MCF 10A (cell line): ENCODE data around the gene CXCL12. TPM values are rescaled to one million over a fixed set of nuclear protein-coding genes. Genes with fewer than 3 reads are reported as not detected.

ENCODE experiments used
- BruUV-seq: library from RNA; stranded (reverse); fragments of 400-500 nt; replicated peaks from 2 replicates; lab custom pipeline; 2021; lab: Mats Ljungman, UMichigan
- CTCF ChIA-PET: fragments of 300-600 bp; sonication (Branson Sonifier 250); formaldehyde crosslinking; extraction: SDS; loops from one replicate; lab custom pipeline; 2021; ENCODE audit warnings: antibody characterized with exemption, inconsistent platforms; lab: Yijun Ruan, JAX
- POLR2A ChIA-PET: fragments of 300-600, 350-650 bp; sonication (Branson Sonifier 250); formaldehyde crosslinking; extraction: SDS; loops from one replicate; lab custom pipeline; 2020; ENCODE audit warnings: antibody characterized with exemption, inconsistent platforms; lab: Yijun Ruan, JAX
- DNase-seq: peaks from one replicate; pipeline ENCODE4 v3.0.0-alpha.2; 2018; ENCODE audit not compliant: unreplicated experiment
- H3K27ac Mint-ChIP-seq: one replicate; pipeline ENCODE4 v1.8.0; 2022; ENCODE audit warnings: mild to moderate bottlenecking, low read depth, mixed read lengths; ENCODE audit not compliant: unreplicated experiment
- H3K27me3 Mint-ChIP-seq: one replicate; pipeline ENCODE4 v1.8.0; 2022; ENCODE audit warnings: mixed read lengths; ENCODE audit not compliant: insufficient read depth, unreplicated experiment
- H3K36me3 Mint-ChIP-seq: one replicate; pipeline ENCODE4 v1.8.0; 2022; ENCODE audit warnings: mild to moderate bottlenecking, moderate library complexity, mixed read lengths; ENCODE audit not compliant: insufficient read depth, unreplicated experiment
- H3K4me1 Mint-ChIP-seq: one replicate; pipeline ENCODE4 v1.8.0; 2022; ENCODE audit warnings: mixed read lengths; ENCODE audit not compliant: insufficient read depth, unreplicated experiment
- H3K4me3 Mint-ChIP-seq: one replicate; pipeline ENCODE4 v1.8.0; 2022; ENCODE audit warnings: mild to moderate bottlenecking, moderate library complexity, mixed read lengths; ENCODE audit not compliant: unreplicated experiment
- H3K9me3 Mint-ChIP-seq: one replicate; pipeline ENCODE4 v1.8.0; 2022; ENCODE audit warnings: mixed read lengths; ENCODE audit not compliant: unreplicated experiment
- intact Hi-C: fragments of 100-400 bp; cut with micrococcal nuclease; formaldehyde crosslinking; loops from 2 replicates; pipeline ENCODE4 v1.14.1; 2022
- total RNA-seq: library from RNA; stranded (reverse); gene quantifications from 2 replicates; pipeline ENCODE4 v1.2.3, GENCODE V29; 2022
- TF ChIP-seq, protein P1 (sequence below): fragments of 200-600 bp; IDR thresholded peaks from one replicate; pipeline ENCODE4 v1.8.0; 2022; ENCODE audit warnings: antibody characterized with exemption, mild to moderate bottlenecking; ENCODE audit not compliant: unreplicated experiment

CXCL12 gene
- total RNA-seq, 1 experiment from 2014 or later = not detected

DNA sequence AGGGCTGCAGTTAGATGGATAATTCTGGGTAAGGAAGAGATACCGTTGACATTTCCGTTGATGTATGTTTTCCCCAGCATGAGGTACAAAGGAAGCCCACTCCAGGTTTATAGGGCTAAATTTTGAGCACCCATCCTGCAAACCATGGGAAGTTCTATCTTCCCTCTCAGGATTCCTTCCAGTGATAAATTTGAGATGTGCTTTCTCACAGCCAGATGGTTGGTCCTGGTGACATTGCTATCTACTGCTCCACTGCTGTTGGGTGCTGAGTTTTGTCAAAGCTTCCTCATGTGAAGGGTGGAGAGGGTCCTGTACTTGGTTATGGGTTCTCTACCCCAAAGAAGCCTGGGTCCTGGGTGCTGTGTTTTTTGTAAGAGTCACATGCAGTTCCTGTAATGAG, 57.4 kb downstream of the CXCL12 start:
- Mint-ChIP-seq H3K27me3 (peaks cover 57% of the 10 kb centered on the region), H3K9me3 (no peaks in the 10 kb centered on the region), H3K27ac (no peak overlapping the region), H3K4me1 (no peaks in the 10 kb centered on the region), H3K4me3 (no peak overlapping the region), H3K36me3 (no peaks in the 10 kb centered on the region)
- TF ChIP-seq, protein P1, sequence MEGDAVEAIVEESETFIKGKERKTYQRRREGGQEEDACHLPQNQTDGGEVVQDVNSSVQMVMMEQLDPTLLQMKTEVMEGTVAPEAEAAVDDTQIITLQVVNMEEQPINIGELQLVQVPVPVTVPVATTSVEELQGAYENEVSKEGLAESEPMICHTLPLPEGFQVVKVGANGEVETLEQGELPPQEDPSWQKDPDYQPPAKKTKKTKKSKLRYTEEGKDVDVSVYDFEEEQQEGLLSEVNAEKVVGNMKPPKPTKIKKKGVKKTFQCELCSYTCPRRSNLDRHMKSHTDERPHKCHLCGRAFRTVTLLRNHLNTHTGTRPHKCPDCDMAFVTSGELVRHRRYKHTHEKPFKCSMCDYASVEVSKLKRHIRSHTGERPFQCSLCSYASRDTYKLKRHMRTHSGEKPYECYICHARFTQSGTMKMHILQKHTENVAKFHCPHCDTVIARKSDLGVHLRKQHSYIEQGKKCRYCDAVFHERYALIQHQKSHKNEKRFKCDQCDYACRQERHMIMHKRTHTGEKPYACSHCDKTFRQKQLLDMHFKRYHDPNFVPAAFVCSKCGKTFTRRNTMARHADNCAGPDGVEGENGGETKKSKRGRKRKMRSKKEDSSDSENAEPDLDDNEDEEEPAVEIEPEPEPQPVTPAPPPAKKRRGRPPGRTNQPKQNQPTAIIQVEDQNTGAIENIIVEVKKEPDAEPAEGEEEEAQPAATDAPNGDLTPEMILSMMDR = no peak
- no peak for DNase-seq
- POLR2A ChIA-PET = interaction anchor here (0.6 kb wide), 1 partner anchor 613 kb away, joined by 3 read pairs; no protein-coding TSS in a partner anchor
- BruUV-seq = no TSS peak
- CTCF ChIA-PET = interaction anchor here (0.6 kb wide), 1 partner anchor 263 kb away, joined by 3 read pairs; no protein-coding TSS in a partner anchor
- intact Hi-C loops = no loop called here
